Pancreas (tissue), 10 donors: ENCODE measurements around the gene APOBEC2. TPM values are rescaled to one million over a fixed set of nuclear protein-coding genes. Genes with fewer than 3 reads are reported as not detected.

Source experiments
- ATAC-seq, 4 donors: fragments of 200-7000 bp; cut with Tn5 transposase; one replicate each; pipeline versions ENCODE4 v1.8.0 to v1.9.1; 2020; ENCODE audit warnings: mild to moderate bottlenecking in 4 of 4, moderate library complexity in 4 of 4
- DNase-seq, 6 donors: peaks; one replicate each; pipeline ENCODE4 v3.0.0-alpha.2; 2020
- FAIRE-seq: peaks from 2 replicates; lab custom pipeline; 2012; peaks lifted over from hg19 to GRCh38; lab: Jason Lieb, UNC
- H3K27ac ChIP-seq, 4 donors: fragments of 200-600 bp; sonication (generic); 1 replicate in 3 of 4; 2 replicates in 1 of 4; pipeline versions ENCODE4 v1.5.0 to v1.8.0; 2020
- H3K27me3 ChIP-seq, 4 donors: fragments of 200-600 bp; one replicate each; pipeline ENCODE4 v1.8.0; 2021
- H3K36me3 ChIP-seq, 3 donors: fragments of 200-600 bp; sonication (generic) in 1 of 3; one replicate each; pipeline versions ENCODE4 v1.5.0 to v1.8.0; 2020 to 2021
- H3K4me1 ChIP-seq, 3 donors: fragments of 200-600 bp; one replicate each; pipeline ENCODE4 v1.8.0; 2021
- H3K4me3 ChIP-seq, 4 donors: fragments of 200-600 bp; sonication (generic) in 2 of 4; one replicate each; pipeline versions ENCODE4 v1.5.0 to v1.8.0; 2020 to 2021
- H3K9me3 ChIP-seq, 4 donors: fragments of 200-600 bp; one replicate each; pipeline ENCODE4 v1.8.0; 2021
- CTCF ChIP-seq, 4 donors: fragments of 200-600 bp; sonication (generic) in 3 of 4; IDR thresholded peaks; one replicate each; pipeline versions ENCODE4 v1.5.0 to v1.8.0; 2021; ENCODE audit warnings: antibody characterized with exemption in 4 of 4
- WGBS, 2 donors: extraction: QIAGEN DNeasy Blood & Tissue Kit; methylation state at CpG; one replicate each; pipeline ENCODE4 v1.1.7; 2013; 5-methylcytosine and 5-hydroxymethylcytosine counted together
- intact Hi-C, 3 donors: fragments of 100-400 bp; cut with DNase I; formaldehyde crosslinking; loops; one replicate each; pipeline versions ENCODE4 v1.11.1 to v1.14.2; 2022
- polyA plus RNA-seq, 2 donors: library from polyadenylated mRNA; stranded (reverse); fragments of 200-250 nt; gene quantifications; one replicate each; pipeline ENCODE4 v1.2.3, GENCODE V29; 2013
- total RNA-seq, 6 donors: library from RNA; stranded (reverse); fragmentation: NEBNext Ultra II Directional in 4 of 6; extraction: Animal tissue kit (Norgen Biotek cat#: 25700) in 4 of 6; gene quantifications; one replicate each; pipeline versions ENCODE4 v1.2.1 to v1.2.4, GENCODE V29; 2021 to 2023
- donor health status: healthy with polysubstance abuse.
- donor health status: DM: no; HTN: no; CAD: no; lungs with moderate emphysema.
- donor health status: DM: no; HTN: no; CAD: no.
- donor health status: control.
- donor health status: control.
- donor health status: Bipolar disorder and iron deficiency.
- donor health status: DM: yes; HTN: yes; CAD: no.
- donor health status: DM: no; HTN: no; CAD: no.
- donor health status: DM: no; HTN: no; CAD: no.
- donor health status: DM: yes; HTN: yes; CAD: no.

Gene APOBEC2
- total and polyA plus RNA-seq, 8 donors = 2.7 to 29.6 (median 8.6) TPM

GRCh38 chr6:41061196-41061726 lies 8.3 kb downstream of the APOBEC2 start:
- FAIRE-seq (no peak), ATAC-seq (no peak), DNase-seq (no peak)
- no peak for TF ChIP-seq CTCF (IDR thresholded peaks at IDR 0.05)
- H3K36me3 ChIP-seq = no peaks in the 10 kb centered on the region
- WGBS, 2 donors = 76 to 79% methylated on average over 13 of the region's 13 CpGs
- H3K27me3 ChIP-seq = no peaks in the 10 kb centered on the region
- intact Hi-C loops = no loop called here
- H3K4me3 ChIP-seq = no peak overlapping the region
- no peaks in the 10 kb centered on the region for H3K9me3 ChIP-seq
- peak overlapping the region in 3 of 4 donors; percentile 1 to 79 (median 74) for H3K27ac ChIP-seq
- H3K4me1 ChIP-seq = peaks cover 47 to 57% (median 55%) of the 10 kb centered on the region in 3 donors

GRCh38 chr6:41062056-41062455 lies 9.1 kb downstream of the APOBEC2 start:
- H3K27me3 ChIP-seq = no peaks in the 10 kb centered on the region
- peak overlapping the region in 3 of 4 donors; percentile 1 to 79 (median 74) for H3K27ac ChIP-seq
- H3K4me1 ChIP-seq = peaks cover 52 to 63% (median 62%) of the 10 kb centered on the region in 3 donors
- H3K36me3 ChIP-seq = no peaks in the 10 kb centered on the region
- intact Hi-C loops = no loop called here
- no peak for FAIRE-seq
- no peak for TF ChIP-seq CTCF (IDR thresholded peaks at IDR 0.05)
- no peak for DNase-seq
- no peak for ATAC-seq
- H3K4me3 ChIP-seq = no peak overlapping the region
- WGBS, 2 donors = 75 to 82% methylated on average over 1 of the region's 1 CpG
- no peaks in the 10 kb centered on the region for H3K9me3 ChIP-seq

- no peak overlapping the region for H3K4me3 ChIP-seq
- TF ChIP-seq CTCF (IDR thresholded peaks at IDR 0.05) = no peak
- no peaks in the 10 kb centered on the region for H3K36me3 ChIP-seq
- intact Hi-C loops = no loop called here
- WGBS, 2 donors = 20 to 27% methylated on average over 2 of the region's 2 CpGs
- no peaks in the 10 kb centered on the region for H3K27me3 ChIP-seq
- H3K4me1 ChIP-seq = peaks cover 52 to 62% (median 61%) of the 10 kb centered on the region in 3 donors
- DNase-seq (no peak), ATAC-seq (peak in 3 of 4 donors; percentile 6 to 31 (median 21)), FAIRE-seq (no peak)
- peak overlapping the region; percentile 41 to 79 (median 59) for H3K27ac ChIP-seq
- H3K9me3 ChIP-seq = no peaks in the 10 kb centered on the region
These were observed 10.9 kb downstream of the APOBEC2 start for GRCh38 chr6:41063884-41064285.

GRCh38 chr6:41064841-41065240 lies 11.8 kb downstream of the APOBEC2 start:
- H3K9me3 ChIP-seq = no peaks in the 10 kb centered on the region
- peak in 3 of 6 donors; percentile 48 to 66 (median 64) for DNase-seq
- H3K27me3 ChIP-seq = no peaks in the 10 kb centered on the region
- peak; percentile 77 to 82 (median 78) for ATAC-seq
- 8% methylated on average over 5 of the region's 5 CpGs for WGBS, 2 donors
- H3K27ac ChIP-seq = peak overlapping the region; percentile 41 to 79 (median 59)
- no peak overlapping the region for H3K4me3 ChIP-seq
- H3K36me3 ChIP-seq = peaks cover 0 to 4% (median 0%) of the 10 kb centered on the region in 3 donors
- FAIRE-seq = peak; percentile 9
- intact Hi-C loops = loop anchor here in 1 of 3 donors (5.0 kb wide), 1 partner anchor 33 kb away; no protein-coding TSS in a partner anchor
- H3K4me1 ChIP-seq = peaks cover 52 to 62% (median 59%) of the 10 kb centered on the region in 3 donors
- no peak for TF ChIP-seq CTCF (IDR thresholded peaks at IDR 0.05)

GRCh38 chr6:41065550-41066026 lies 12.6 kb downstream of the APOBEC2 start:
- H3K4me1 ChIP-seq = peaks cover 51 to 66% (median 61%) of the 10 kb centered on the region in 3 donors
- intact Hi-C loops = loop anchor here in 1 of 3 donors (5.0 kb wide), 1 partner anchor 33 kb away; no protein-coding TSS in a partner anchor
- no peak for TF ChIP-seq CTCF (IDR thresholded peaks at IDR 0.05)
- WGBS, 2 donors = 20 to 21% methylated on average over 2 of the region's 2 CpGs
- ATAC-seq (peak; percentile 47 to 70 (median 58)), FAIRE-seq (no peak), DNase-seq (no peak)
- no peaks in the 10 kb centered on the region for H3K9me3 ChIP-seq
- peaks cover 0 to 4% (median 0%) of the 10 kb centered on the region in 3 donors for H3K36me3 ChIP-seq
- H3K4me3 ChIP-seq = no peak overlapping the region
- peak overlapping the region in 3 of 4 donors; percentile 25 to 79 (median 74) for H3K27ac ChIP-seq
- no peaks in the 10 kb centered on the region for H3K27me3 ChIP-seq
